Prostate gland (tissue), 2 donors: ENCODE results near the gene GALNT7. TPM values are rescaled to one million over a fixed set of nuclear protein-coding genes. Genes with fewer than 3 reads are reported as not detected.

Experiments used
- DNase-seq: peaks from one replicate; pipeline ENCODE4 v3.0.0-alpha.2; 2019; ENCODE audit warnings: low spot score
- H3K27ac ChIP-seq, 2 donors: fragments of 200-600 bp; sonication (generic); 2 replicates each; pipeline ENCODE4 v1.5.1; 2017 to 2019
- H3K27me3 ChIP-seq: fragments of 200-600 bp; sonication (generic); replicated peaks from 2 replicates; pipeline ENCODE4 v1.5.1; 2019; ENCODE audit not compliant: insufficient read depth
- H3K36me3 ChIP-seq, 2 donors: fragments of 200-600 bp; sonication (generic); 1 replicate in 1 of 2; 2 replicates in 1 of 2; pipeline versions ENCODE4 v1.5.1 to v1.8.1; 2017 to 2019
- H3K4me1 ChIP-seq: fragments of 200-600 bp; sonication (generic); replicated peaks from 2 replicates; pipeline ENCODE4 v1.5.1; 2019
- H3K4me3 ChIP-seq, 2 donors: fragments of 200-600 bp; sonication (generic); 2 replicates each; pipeline ENCODE4 v1.5.1; 2017 to 2019
- H3K9me3 ChIP-seq: fragments of 200-600 bp; sonication (generic); 2 replicates; pipeline ENCODE4 v1.5.1; 2017
- CTCF ChIP-seq, 4 experiments: fragments of 200-600 bp in 2 of 4; fragments of 450-650 bp in 2 of 4; sonication (generic) in 2 of 4; IDR thresholded peaks; 1 replicate in 3 of 4; 2 replicates in 1 of 4; pipeline ENCODE4 v1.5.1; 2016 to 2019; ENCODE audit warnings: antibody characterized with exemption in 4 of 4, mild to moderate bottlenecking in 2 of 4, moderate library complexity in 2 of 4
- POLR2A ChIP-seq: fragments of 450-650 bp; IDR thresholded peaks from one replicate; pipeline ENCODE4 v1.6.1; 2016; ENCODE audit warnings: antibody characterized with exemption, mild to moderate bottlenecking
- POLR2AphosphoS5 ChIP-seq: sonication (generic); formaldehyde crosslinking; IDR thresholded peaks from one replicate; pipeline ENCODE4 v1.6.1; 2017; ENCODE audit warnings: antibody characterized with exemption
- WGBS: methylation state at CpG from one replicate; pipeline ENCODE4 v1.1.5; 2018; 5-methylcytosine and 5-hydroxymethylcytosine counted together
- intact Hi-C: fragments of 100-400 bp; cut with DNase I; formaldehyde crosslinking; loops from one replicate; pipeline ENCODE4 v1.14.2; 2022
- total RNA-seq, 2 donors: library from RNA; depleted of rRNA; stranded (reverse); fragments of >200 nt; gene quantifications; one replicate each; pipeline ENCODE4 v1.1.0, GENCODE V29; 2016

GALNT7 gene
- total RNA-seq, 2 donors from 2014 or later: 45.5 to 109 TPM

GRCh38 chr4:173195109-173195508 is 26.5 kb downstream of the GALNT7 start:
- no peaks in the 10 kb centered on the region for H3K9me3 ChIP-seq
- TF ChIP-seq POLR2AphosphoS5 (no peak), CTCF (IDR thresholded peaks at IDR 0.05) (no peak), POLR2A (no peak)
- no peaks in the 10 kb centered on the region for H3K4me1 ChIP-seq
- WGBS: 70% methylated on average over 3 of the region's 3 CpGs
- no peak for DNase-seq
- H3K36me3 ChIP-seq: no peaks in the 10 kb centered on the region
- intact Hi-C loops: no loop called here
- no peak overlapping the region for H3K27ac ChIP-seq
- H3K4me3 ChIP-seq: no peak overlapping the region
- H3K27me3 ChIP-seq: no peaks in the 10 kb centered on the region

- 93% methylated on average over 4 of the region's 4 CpGs for WGBS
- TF ChIP-seq POLR2AphosphoS5 (no peak), CTCF (IDR thresholded peaks at IDR 0.05) (no peak), POLR2A (no peak)
- no peak for DNase-seq
- Histone ChIP-seq H3K27ac (no peak overlapping the region), H3K9me3 (no peaks in the 10 kb centered on the region), H3K27me3 (no peaks in the 10 kb centered on the region), H3K36me3 (no peaks in the 10 kb centered on the region), H3K4me3 (no peak overlapping the region), H3K4me1 (no peaks in the 10 kb centered on the region)
- intact Hi-C loops: no loop called here
Measured at GRCh38 chr4:173199553-173199952, 30.9 kb downstream of the GALNT7 start.

- WGBS: 79% methylated on average over 4 of the region's 4 CpGs
- Histone ChIP-seq H3K27me3 (no peaks in the 10 kb centered on the region), H3K36me3 (no peaks in the 10 kb centered on the region), H3K4me3 (no peak overlapping the region), H3K4me1 (no peaks in the 10 kb centered on the region), H3K27ac (no peak overlapping the region), H3K9me3 (no peaks in the 10 kb centered on the region)
- TF ChIP-seq POLR2AphosphoS5 (no peak), CTCF (IDR thresholded peaks at IDR 0.05) (no peak), POLR2A (no peak)
- DNase-seq: no peak
- intact Hi-C loops: no loop called here
Measured at GRCh38 chr4:173200103-173200884, 31.7 kb downstream of the GALNT7 start.

- no peaks in the 10 kb centered on the region for H3K36me3 ChIP-seq
- WGBS: 76% methylated on average over 3 of the region's 3 CpGs
- TF ChIP-seq POLR2A (no peak), CTCF (IDR thresholded peaks at IDR 0.05) (no peak), POLR2AphosphoS5 (no peak)
- no peaks in the 10 kb centered on the region for H3K27me3 ChIP-seq
- no peaks in the 10 kb centered on the region for H3K9me3 ChIP-seq
- no peak overlapping the region for H3K4me3 ChIP-seq
- intact Hi-C loops: no loop called here
- DNase-seq: no peak
- no peak overlapping the region for H3K27ac ChIP-seq
- no peaks in the 10 kb centered on the region for H3K4me1 ChIP-seq
Measured at GRCh38 chr4:173202395-173202794, 33.8 kb downstream of the GALNT7 start.

- H3K9me3 ChIP-seq: no peaks in the 10 kb centered on the region
- DNase-seq: no peak
- H3K4me3 ChIP-seq: no peak overlapping the region
- intact Hi-C loops: no loop called here
- H3K4me1 ChIP-seq: no peaks in the 10 kb centered on the region
- H3K27me3 ChIP-seq: no peaks in the 10 kb centered on the region
- 94% methylated on average over 2 of the region's 2 CpGs for WGBS
- H3K27ac ChIP-seq: no peak overlapping the region
- TF ChIP-seq POLR2A (no peak), POLR2AphosphoS5 (no peak), CTCF (IDR thresholded peaks at IDR 0.05) (no peak)
- H3K36me3 ChIP-seq: no peaks in the 10 kb centered on the region
Measured at GRCh38 chr4:173205656-173206055, 37.0 kb downstream of the GALNT7 start.
